HepG2 (cell line): Measurements from ENCODE around the gene TOPBP1. TPM values are rescaled to one million over a fixed set of nuclear protein-coding genes. Genes with fewer than 3 reads are reported as not detected.

Source experiments
- ATAC-seq: fragments of 200-7000 bp; cut with Tn5 transposase; 3 replicates; pipeline ENCODE4 v1.9.1; 2020; ENCODE audit warnings: mild to moderate bottlenecking, moderate library complexity
- BruUV-seq: library from RNA; stranded (reverse); fragments of 400-500 nt; replicated peaks from 2 replicates; lab custom pipeline; 2021; lab: Mats Ljungman, UMichigan
- CTCF ChIA-PET: fragments of 300-600 bp; formaldehyde crosslinking; extraction: SDS; loops from one replicate; lab custom pipeline; 2021; ENCODE audit warnings: low total read pairs, inconsistent platforms, low intra/inter-chr PET ratio; lab: Yijun Ruan, JAX
- POLR2A ChIA-PET: fragments of 350-600 bp; sonication (Branson Sonifier 250); formaldehyde crosslinking; loops from one replicate; lab custom pipeline; 2020; ENCODE audit warnings: antibody characterized with exemption, inconsistent platforms; lab: Yijun Ruan, JAX
- DNase-seq: peaks from one replicate; pipeline ENCODE4 v3.0.0-alpha.2; 2015; ENCODE audit warnings: low spot score
- FAIRE-seq: peaks from 3 replicates; lab custom pipeline; 2011; peaks lifted over from hg19 to GRCh38; lab: Jason Lieb, UNC
- H2AFZ ChIP-seq: one replicate; pipeline ENCODE4 v1.6.1; 2011; ENCODE audit warnings: low read length, inconsistent platforms
- H3K27ac ChIP-seq: fragments of 300-600 bp; 3 replicates; pipeline ENCODE4 v1.8.0; 2011; ENCODE audit warnings: mixed run types, mild to moderate bottlenecking, mixed read lengths, low read length, inconsistent platforms; ENCODE audit not compliant: insufficient read depth; ENCODE audit errors: extremely low read length
- H3K27me3 ChIP-seq, 2 experiments: fragments of 200-600 bp in 1 of 2; 2 replicates in 1 of 2; 3 replicates in 1 of 2; pipeline versions ENCODE4 v1.6.0 to v1.8.0; 2011; ENCODE audit warnings: low read length in 2 of 2, mild to moderate bottlenecking in 2 of 2, moderate library complexity in 2 of 2, inconsistent platforms in 1 of 2; ENCODE audit not compliant: insufficient read depth in 2 of 2, control insufficient read depth in 1 of 2
- H3K36me3 ChIP-seq, 2 experiments: fragments of 200-600 bp in 1 of 2; replicated peaks in 1 of 2; 2 replicates in 1 of 2; 3 replicates in 1 of 2; pipeline versions ENCODE4 v1.5.1 to v1.8.0; 2011; ENCODE audit warnings: low read length in 2 of 2, inconsistent platforms in 1 of 2; ENCODE audit not compliant: insufficient read depth in 2 of 2, control insufficient read depth in 1 of 2
- H3K4me1 ChIP-seq: 2 replicates; pipeline ENCODE4 v1.5.1; 2012; ENCODE audit warnings: low read length, inconsistent platforms; ENCODE audit not compliant: insufficient read depth
- H3K4me2 ChIP-seq: 2 replicates; pipeline ENCODE4 v1.6.0; 2011; ENCODE audit warnings: low read depth, low read length, inconsistent platforms
- H3K4me3 ChIP-seq, 3 experiments: fragments of 200-600 bp in 1 of 3; sonication (generic), shearing (Covaris generic) in 1 of 3; replicated peaks in 1 of 3; 2 replicates each; pipeline ENCODE4 v1.5.1; 2011 to 2016; ENCODE audit warnings: low read length in 3 of 3, inconsistent platforms in 2 of 3, low read depth in 2 of 3, mild to moderate bottlenecking in 2 of 3, control low read depth in 1 of 3, mixed read lengths in 1 of 3; ENCODE audit not compliant: insufficient read depth in 1 of 3
- H3K79me2 ChIP-seq: one replicate; pipeline ENCODE4 v1.6.1; 2011; ENCODE audit warnings: low read length, inconsistent platforms; ENCODE audit not compliant: insufficient read depth
- H3K9ac ChIP-seq: 2 replicates; pipeline ENCODE4 v1.6.0; 2011; ENCODE audit warnings: mild to moderate bottlenecking, low read depth, low read length, inconsistent platforms; ENCODE audit not compliant: insufficient read depth
- H3K9me3 ChIP-seq: 2 replicates; pipeline ENCODE4 v1.5.1; 2012; ENCODE audit warnings: mild to moderate bottlenecking, low read length
- H4K20me1 ChIP-seq: 2 replicates; pipeline ENCODE4 v1.6.0; 2011; ENCODE audit warnings: inconsistent platforms, mild to moderate bottlenecking, low read length, moderate library complexity; ENCODE audit not compliant: insufficient read depth
- ATF7 ChIP-seq, 2 experiments: fragments of 450-650 bp in 1 of 2; sonication (generic) in 1 of 2; formaldehyde crosslinking in 1 of 2; IDR thresholded peaks; 2 replicates each; pipeline versions ENCODE4 v1.4.0 to v1.6.1; 2016 to 2020; ENCODE audit warnings: antibody characterized with exemption in 1 of 2, mild to moderate bottlenecking in 1 of 2, missing genetic modification reagents in 1 of 2
- BCL6 ChIP-seq: IDR thresholded peaks from 2 replicates; pipeline ENCODE4 v1.6.1; 2016; ENCODE audit warnings: missing genetic modification reagents, missing compliant biosample characterization
- KDM6A ChIP-seq: IDR thresholded peaks from 2 replicates; pipeline ENCODE4 v1.6.1; 2016; ENCODE audit warnings: low read depth
- KLF15 ChIP-seq: sonication (generic); formaldehyde crosslinking; IDR thresholded peaks from 2 replicates; pipeline ENCODE4 v1.8.1; 2023; ENCODE audit warnings: borderline replicate concordance, mild to moderate bottlenecking, inconsistent platforms, missing genetic modification reagents, mixed read lengths
- NFIB ChIP-seq: sonication (generic); formaldehyde crosslinking; IDR thresholded peaks from 2 replicates; pipeline ENCODE4 v1.9.0; 2021; ENCODE audit warnings: missing genetic modification reagents, mild to moderate bottlenecking, borderline replicate concordance
- NR2F2 ChIP-seq: IDR thresholded peaks from 2 replicates; pipeline ENCODE4 v1.6.1; 2012; ENCODE audit warnings: low read depth, inconsistent platforms, borderline replicate concordance
- PRMT3 ChIP-seq: sonication (generic); formaldehyde crosslinking; IDR thresholded peaks from 2 replicates; pipeline ENCODE4 v1.8.1; 2022; ENCODE audit warnings: low read depth, mild to moderate bottlenecking, moderate library complexity, missing genetic modification reagents, borderline replicate concordance
- SRY ChIP-seq: sonication (generic); formaldehyde crosslinking; IDR thresholded peaks from 2 replicates; pipeline ENCODE4 v1.8.0; 2022; ENCODE audit warnings: mild to moderate bottlenecking, missing genetic modification reagents
- ZNF138 ChIP-seq: sonication (generic); formaldehyde crosslinking; IDR thresholded peaks from 2 replicates; pipeline ENCODE4 v1.5.0; 2020; ENCODE audit warnings: mild to moderate bottlenecking, low read depth, missing genetic modification reagents
- WGBS: methylation state at CpG from one replicate; pipeline ENCODE4 v1.1.6; 2017; ENCODE audit warnings: low lambda C conversion rate; 5-methylcytosine and 5-hydroxymethylcytosine counted together
- in situ Hi-C: cut with HindIII; loops from 2 replicates; pipeline ENCODE4 v1.10.0; 2017; ENCODE audit warnings: low pct_unique_long_range_greater_than_20kb; ENCODE audit not compliant: extremely low pct_ligation_motif_present
- intact Hi-C: fragments of 100-400 bp; cut with micrococcal nuclease; formaldehyde crosslinking; loops from one replicate; pipeline ENCODE4 v1.10.0; 2022; ENCODE audit not compliant: unreplicated experiment
- polyA plus RNA-seq, 8 experiments: library from polyadenylated mRNA; depleted of rRNA in 3 of 8; stranded (reverse) in 7 of 8; unstranded in 1 of 8; fragments of >200 nt; fragmentation: Illumina TruSeq in 4 of 8; extraction: Trizol in 4 of 8; gene quantifications; 2 replicates each; pipeline versions ENCODE4 v1.2.1 to v1.2.3, GENCODE V29; 2011 to 2016; ENCODE audit warnings: low read depth in 4 of 8, missing spikeins in 1 of 8, mixed read lengths in 1 of 8; ENCODE audit not compliant: insufficient read depth in 1 of 8
- total RNA-seq, 5 experiments: library from RNA; depleted of rRNA; stranded (reverse); fragments of >200 nt; fragmentation: Illumina TruSeq; extraction: Trizol; gene quantifications; 2 replicates each; pipeline ENCODE4 v1.2.3, GENCODE V29; 2016; ENCODE audit warnings: low read depth in 1 of 5
- TF ChIP-seq, protein P1 (sequence below): sonication (generic); formaldehyde crosslinking; IDR thresholded peaks from 2 replicates; pipeline ENCODE4 v1.4.0; 2020; ENCODE audit warnings: missing genetic modification reagents
- TF ChIP-seq, protein P2 (sequence below): IDR thresholded peaks from 2 replicates; pipeline ENCODE4 v1.6.1; 2012; ENCODE audit warnings: inconsistent platforms
- TF ChIP-seq, protein P3 (sequence below): sonication (generic); formaldehyde crosslinking; IDR thresholded peaks from 2 replicates; pipeline ENCODE4 v1.4.0; 2020; ENCODE audit warnings: mild to moderate bottlenecking, missing genetic modification reagents
- TF ChIP-seq, protein P4 (sequence below): sonication (generic); formaldehyde crosslinking; IDR thresholded peaks from 2 replicates; pipeline ENCODE4 v1.8.0; 2022; ENCODE audit warnings: missing genetic modification reagents, mild to moderate bottlenecking, inconsistent platforms, borderline replicate concordance
- TF ChIP-seq, protein P5 (sequence below): sonication (generic); formaldehyde crosslinking; IDR thresholded peaks from 2 replicates; pipeline ENCODE4 v1.5.1; 2020; ENCODE audit warnings: mild to moderate bottlenecking, moderate library complexity, missing genetic modification reagents

TOPBP1 gene
- total and polyA plus RNA-seq, 2 of the 13 experiments (the other 11 are each of a cell fraction or from before 2014, with no cell fraction given): 24.3 to 42.9 TPM

DNA sequence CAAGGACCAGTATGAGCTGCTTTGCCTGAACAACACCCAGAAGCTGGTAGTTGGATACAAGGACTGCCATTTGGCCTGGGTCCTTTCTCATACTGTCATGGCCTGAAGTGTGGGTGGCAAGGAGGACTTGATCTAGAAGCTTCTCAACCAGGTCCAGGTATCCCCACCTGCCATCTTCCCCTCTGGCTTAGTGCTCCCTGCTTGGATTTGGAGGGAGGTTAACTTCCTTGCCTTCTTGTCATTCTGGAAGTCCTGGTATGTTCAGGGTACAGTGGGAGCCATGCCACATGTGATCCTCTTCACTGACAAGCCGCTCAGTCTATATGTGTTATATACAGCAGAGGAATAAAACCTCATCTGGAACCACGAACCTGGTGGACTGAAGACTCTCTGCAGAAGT, 37.7 kb upstream of the TOPBP1 start:
- intact Hi-C loops (no loop called here), in situ Hi-C loops (no loop called here)
- Histone ChIP-seq H3K79me2 (no peaks in the 10 kb centered on the region), H3K4me2 (no peak overlapping the region), H4K20me1 (no peaks in the 10 kb centered on the region), H3K9me3 (no peaks in the 10 kb centered on the region), H3K4me3 (no peak overlapping the region), H3K9ac (no peak overlapping the region), H2AFZ (no peak overlapping the region), H3K27ac (no peak overlapping the region), H3K27me3 (no peaks in the 10 kb centered on the region), H3K4me1 (peaks cover 31% of the 10 kb centered on the region), H3K36me3 (no peaks in the 10 kb centered on the region)
- FAIRE-seq: no peak
- ChIA-PET CTCF (no interaction called here), POLR2A (no interaction called here)
- DNase-seq: no peak
- 50% methylated on average over 2 of the region's 2 CpGs for WGBS
- TF ChIP-seq BCL6 (CRISPR knock-in tag) (no peak), NR2F2 (no peak), KLF15 (CRISPR knock-in tag) (no peak), KDM6A (CRISPR knock-in tag) (no peak), PRMT3 (CRISPR knock-in tag) (no peak), NFIB (CRISPR knock-in tag) (no peak), ZNF138 (no peak), ATF7 (IDR thresholded peaks at IDR 0.05) (no peak), ATF7 (CRISPR knock-in tag; IDR thresholded peaks at IDR 0.05) (no peak), SRY (CRISPR knock-in tag) (no peak)
- TF ChIP-seq, protein P1, sequence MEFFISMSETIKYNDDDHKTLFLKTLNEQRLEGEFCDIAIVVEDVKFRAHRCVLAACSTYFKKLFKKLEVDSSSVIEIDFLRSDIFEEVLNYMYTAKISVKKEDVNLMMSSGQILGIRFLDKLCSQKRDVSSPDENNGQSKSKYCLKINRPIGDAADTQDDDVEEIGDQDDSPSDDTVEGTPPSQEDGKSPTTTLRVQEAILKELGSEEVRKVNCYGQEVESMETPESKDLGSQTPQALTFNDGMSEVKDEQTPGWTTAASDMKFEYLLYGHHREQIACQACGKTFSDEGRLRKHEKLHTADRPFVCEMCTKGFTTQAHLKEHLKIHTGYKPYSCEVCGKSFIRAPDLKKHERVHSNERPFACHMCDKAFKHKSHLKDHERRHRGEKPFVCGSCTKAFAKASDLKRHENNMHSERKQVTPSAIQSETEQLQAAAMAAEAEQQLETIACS (CRISPR knock-in tag): no peak
- TF ChIP-seq, protein P2, sequence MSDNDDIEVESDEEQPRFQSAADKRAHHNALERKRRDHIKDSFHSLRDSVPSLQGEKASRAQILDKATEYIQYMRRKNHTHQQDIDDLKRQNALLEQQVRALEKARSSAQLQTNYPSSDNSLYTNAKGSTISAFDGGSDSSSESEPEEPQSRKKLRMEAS: no peak
- TF ChIP-seq, protein P3, sequence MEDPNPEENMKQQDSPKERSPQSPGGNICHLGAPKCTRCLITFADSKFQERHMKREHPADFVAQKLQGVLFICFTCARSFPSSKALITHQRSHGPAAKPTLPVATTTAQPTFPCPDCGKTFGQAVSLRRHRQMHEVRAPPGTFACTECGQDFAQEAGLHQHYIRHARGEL (CRISPR knock-in tag): no peak
- TF ChIP-seq, protein P4, sequence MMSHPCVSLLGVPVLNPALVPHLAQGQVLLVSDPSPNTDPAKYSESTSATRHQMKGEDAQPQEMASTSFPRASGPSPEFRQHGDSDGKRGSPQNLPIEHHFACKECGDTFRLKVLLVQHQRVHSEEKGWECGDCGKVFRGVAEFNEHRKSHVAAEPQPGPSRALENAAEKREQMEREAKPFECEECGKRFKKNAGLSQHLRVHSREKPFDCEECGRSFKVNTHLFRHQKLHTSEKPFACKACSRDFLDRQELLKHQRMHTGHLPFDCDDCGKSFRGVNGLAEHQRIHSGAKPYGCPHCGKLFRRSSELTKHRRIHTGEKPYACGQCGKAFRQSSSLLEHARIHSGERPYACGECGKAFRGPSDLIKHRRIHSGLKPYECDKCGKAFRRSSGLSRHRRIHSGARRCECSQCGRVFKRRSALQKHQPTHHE (CRISPR knock-in tag): no peak
- TF ChIP-seq, protein P5, sequence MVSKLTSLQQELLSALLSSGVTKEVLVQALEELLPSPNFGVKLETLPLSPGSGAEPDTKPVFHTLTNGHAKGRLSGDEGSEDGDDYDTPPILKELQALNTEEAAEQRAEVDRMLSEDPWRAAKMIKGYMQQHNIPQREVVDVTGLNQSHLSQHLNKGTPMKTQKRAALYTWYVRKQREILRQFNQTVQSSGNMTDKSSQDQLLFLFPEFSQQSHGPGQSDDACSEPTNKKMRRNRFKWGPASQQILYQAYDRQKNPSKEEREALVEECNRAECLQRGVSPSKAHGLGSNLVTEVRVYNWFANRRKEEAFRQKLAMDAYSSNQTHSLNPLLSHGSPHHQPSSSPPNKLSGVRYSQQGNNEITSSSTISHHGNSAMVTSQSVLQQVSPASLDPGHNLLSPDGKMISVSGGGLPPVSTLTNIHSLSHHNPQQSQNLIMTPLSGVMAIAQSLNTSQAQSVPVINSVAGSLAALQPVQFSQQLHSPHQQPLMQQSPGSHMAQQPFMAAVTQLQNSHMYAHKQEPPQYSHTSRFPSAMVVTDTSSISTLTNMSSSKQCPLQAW: no peak
- ATAC-seq: no peak
- no TSS peak for BruUV-seq
